ENCODE results near the gene LRRN3.
"Not testable (repeated sequence)": the region's sequence is repeated elsewhere in the genome, so short reads cannot be mapped to it uniquely, and the experiment has no call there.

The LRRN3 gene

GRCh38 chr7:111090846-111091245 lies at the start of gene LRRN3:
TSS of gene LRRN3 (plus strand) at chr7:111091127. CDS start at chr7:111122773, 31,646 bp downstream.
- no peak for DNase-seq

GRCh38 chr7:111041577-111041976 lies 49.4 kb upstream of the LRRN3 start:
- DNase-seq = no peak

GRCh38 chr7:111042842-111043241 lies 48.1 kb upstream of the LRRN3 start:
- no peak for DNase-seq

GRCh38 chr7:111043561-111043960 lies 47.4 kb upstream of the LRRN3 start:
- no peak for DNase-seq

- no peak for DNase-seq
Measured at GRCh38 chr7:111045449-111045848, 45.5 kb upstream of the LRRN3 start.

GRCh38 chr7:111047595-111047994 lies 43.3 kb upstream of the LRRN3 start:
- DNase-seq = no peak

- no peak for DNase-seq
Measured at GRCh38 chr7:111049971-111050680, 40.8 kb upstream of the LRRN3 start.

GRCh38 chr7:111050875-111051416 lies 40.0 kb upstream of the LRRN3 start:
- no peak for DNase-seq

GRCh38 chr7:111051832-111052231 lies 39.1 kb upstream of the LRRN3 start:
- no peak for DNase-seq

GRCh38 chr7:111053035-111053434 lies 37.9 kb upstream of the LRRN3 start:
- no peak for DNase-seq

- DNase-seq = no peak
Measured at GRCh38 chr7:111056371-111056770, 34.6 kb upstream of the LRRN3 start.

- no peak for DNase-seq
Measured at GRCh38 chr7:111057066-111057465, 33.9 kb upstream of the LRRN3 start.

- DNase-seq = no peak
Measured at GRCh38 chr7:111059833-111060232, 31.1 kb upstream of the LRRN3 start.

- DNase-seq = no peak
Measured at GRCh38 chr7:111063166-111063565, 27.8 kb upstream of the LRRN3 start.

- DNase-seq = no peak
Measured at GRCh38 chr7:111067251-111067650, 23.7 kb upstream of the LRRN3 start.

GRCh38 chr7:111067682-111068081 lies 23.2 kb upstream of the LRRN3 start:
- no peak for DNase-seq

GRCh38 chr7:111068618-111069017 lies 22.3 kb upstream of the LRRN3 start:
- no peak for DNase-seq

- DNase-seq = peak in 1 of 2 experiments; percentile 11
Measured at GRCh38 chr7:111071556-111071955, 19.4 kb upstream of the LRRN3 start.

GRCh38 chr7:111072658-111073057 lies 18.3 kb upstream of the LRRN3 start:
- not testable (repeated sequence) for DNase-seq

GRCh38 chr7:111074071-111074747 lies 16.7 kb upstream of the LRRN3 start:
- DNase-seq = peak; percentile 40 to 67

GRCh38 chr7:111074748-111075146 lies 16.2 kb upstream of the LRRN3 start:
- no peak for DNase-seq

GRCh38 chr7:111075498-111075897 lies 15.4 kb upstream of the LRRN3 start:
- DNase-seq = no peak

GRCh38 chr7:111076205-111076604 lies 14.7 kb upstream of the LRRN3 start:
- DNase-seq = no peak

- no peak for DNase-seq
Measured at GRCh38 chr7:111077001-111077400, 13.9 kb upstream of the LRRN3 start.
